Fibroblast of lung (primary cell): Measurements from ENCODE around the gene DDX54. TPM values are rescaled to one million over a fixed set of nuclear protein-coding genes. Genes with fewer than 3 reads are reported as not detected.

Experiments
- DNase-seq, 2 donors: peaks; one replicate each; pipeline versions ENCODE4 v3.0.0 to v3.0.0-alpha.2; 2010; ENCODE audit warnings: low read depth in 2 of 2
- H2AFZ ChIP-seq: 2 replicates; pipeline ENCODE4 v1.5.1; 2012; ENCODE audit warnings: low read length, control low read depth, inconsistent platforms
- H3K27ac ChIP-seq: 2 replicates; pipeline ENCODE4 v1.5.1; 2011; ENCODE audit warnings: low read length, control low read depth; ENCODE audit not compliant: insufficient read depth
- H3K27me3 ChIP-seq: 2 replicates; pipeline ENCODE4 v1.5.1; 2011; ENCODE audit warnings: mild to moderate bottlenecking, low read length; ENCODE audit not compliant: control insufficient read depth, insufficient read depth
- H3K36me3 ChIP-seq: 2 replicates; pipeline ENCODE4 v1.5.1; 2011; ENCODE audit warnings: low read length; ENCODE audit not compliant: control insufficient read depth, insufficient read depth
- H3K4me1 ChIP-seq: 2 replicates; pipeline ENCODE4 v1.5.1; 2011; ENCODE audit warnings: low read length; ENCODE audit not compliant: control insufficient read depth, insufficient read depth; ENCODE audit errors: extremely low read depth
- H3K4me2 ChIP-seq: 2 replicates; pipeline ENCODE4 v1.5.1; 2011; ENCODE audit warnings: low read length, control low read depth; ENCODE audit not compliant: insufficient read depth; ENCODE audit errors: extremely low read depth
- H3K4me3 ChIP-seq, 4 experiments: fragments of 200-600 bp in 1 of 4; sonication (generic) in 1 of 4; replicated peaks in 1 of 4; 2 replicates each; pipeline ENCODE4 v1.5.1; 2011 to 2016; ENCODE audit warnings: low read length in 4 of 4, low read depth in 3 of 4, mild to moderate bottlenecking in 3 of 4, control low read depth in 2 of 4, inconsistent platforms in 1 of 4, mixed read lengths in 1 of 4; ENCODE audit not compliant: insufficient read depth in 1 of 4; ENCODE audit errors: control extremely low read depth in 1 of 4
- H3K79me2 ChIP-seq: 2 replicates; pipeline ENCODE4 v1.5.1; 2012; ENCODE audit warnings: mild to moderate bottlenecking, low read length, inconsistent platforms; ENCODE audit not compliant: control insufficient read depth, insufficient read depth
- H3K9ac ChIP-seq: 2 replicates; pipeline ENCODE4 v1.5.1; 2011; ENCODE audit warnings: mild to moderate bottlenecking, low read length, control low read depth; ENCODE audit not compliant: insufficient read depth
- H3K9me3 ChIP-seq: 2 replicates; pipeline ENCODE4 v1.5.1; 2012; ENCODE audit warnings: low read depth, low read length; ENCODE audit not compliant: control insufficient read depth, insufficient read depth
- H4K20me1 ChIP-seq: 2 replicates; pipeline ENCODE4 v1.5.1; 2011; ENCODE audit warnings: low read length; ENCODE audit not compliant: control insufficient read depth, insufficient read depth; ENCODE audit errors: extremely low read depth
- EZH2 ChIP-seq: IDR thresholded peaks from 2 replicates; pipeline ENCODE4 v1.5.1; 2012; ENCODE audit warnings: low read length, control low read depth, mild to moderate bottlenecking; ENCODE audit errors: missing control alignments
- polyA plus RNA-seq, 2 donors: library from polyadenylated mRNA; depleted of rRNA in 1 of 2; stranded (reverse) in 1 of 2; unstranded in 1 of 2; fragments of >200 nt; gene quantifications; 2 replicates each; pipeline ENCODE4 v1.2.1, GENCODE V29; 2011 to 2012; ENCODE audit warnings: missing spikeins in 1 of 2
- total RNA-seq: library from RNA; depleted of rRNA; stranded (reverse); fragments of >200 nt; gene quantifications from 2 replicates; pipeline ENCODE4 v1.2.1, GENCODE V29; 2014
- TF ChIP-seq, protein P1 (sequence below), 2 donors: IDR thresholded peaks in 1 of 2; conservative IDR thresholded peaks in 1 of 2; 1 replicate in 1 of 2; 2 replicates in 1 of 2; pipeline ENCODE4 v1.5.1; 2011 to 2012; ENCODE audit warnings: low read length in 2 of 2, control low read depth in 1 of 2, inconsistent platforms in 1 of 2, low read depth in 1 of 2, mild to moderate bottlenecking in 1 of 2

DDX54 gene
- total and polyA plus RNA-seq, 2 donors (not counting 1 experiment from before 2014, with no cell fraction given), result 20.5 to 23.6 TPM

DNA sequence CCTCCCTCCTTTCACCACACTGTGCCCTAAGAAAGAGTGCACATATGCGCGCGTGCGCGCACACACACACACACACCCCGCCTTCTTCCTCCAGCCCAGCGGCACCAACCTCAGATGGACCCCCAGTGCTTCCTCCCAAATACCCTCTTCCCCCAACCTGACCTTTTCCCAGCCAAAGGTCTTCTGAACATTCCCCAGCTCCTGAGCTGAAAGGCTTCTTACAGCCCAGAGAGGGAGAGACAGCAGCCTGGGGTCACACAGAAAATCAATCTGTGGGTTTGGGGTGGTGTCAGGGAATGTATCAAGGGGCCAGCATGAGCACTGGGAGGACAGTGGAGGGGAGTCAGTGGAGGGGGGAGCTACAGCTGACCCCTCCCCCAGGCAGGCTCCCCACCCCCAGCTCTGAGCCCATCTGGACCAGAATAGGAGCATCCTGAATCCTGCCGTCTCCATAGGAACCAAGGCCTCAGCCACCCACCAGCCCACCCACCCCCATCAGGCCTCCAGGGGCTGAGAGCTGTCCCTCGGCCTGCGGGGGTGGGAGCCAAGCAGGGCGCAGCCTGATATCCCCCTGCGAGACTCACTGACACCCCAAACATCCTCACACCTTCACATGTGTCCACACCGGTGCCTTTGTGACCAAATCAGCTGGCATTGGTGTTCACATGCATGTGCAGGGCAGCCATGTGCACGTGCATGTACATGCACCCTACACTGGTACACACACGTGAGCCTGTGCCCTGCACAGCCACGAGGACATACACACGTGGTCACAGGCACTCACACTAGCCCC is 55.4 kb downstream of the DDX54 start:
- H3K27me3 ChIP-seq, result no peaks in the 10 kb centered on the region
- H3K27ac ChIP-seq, result no peak overlapping the region
- TF ChIP-seq, protein P1, sequence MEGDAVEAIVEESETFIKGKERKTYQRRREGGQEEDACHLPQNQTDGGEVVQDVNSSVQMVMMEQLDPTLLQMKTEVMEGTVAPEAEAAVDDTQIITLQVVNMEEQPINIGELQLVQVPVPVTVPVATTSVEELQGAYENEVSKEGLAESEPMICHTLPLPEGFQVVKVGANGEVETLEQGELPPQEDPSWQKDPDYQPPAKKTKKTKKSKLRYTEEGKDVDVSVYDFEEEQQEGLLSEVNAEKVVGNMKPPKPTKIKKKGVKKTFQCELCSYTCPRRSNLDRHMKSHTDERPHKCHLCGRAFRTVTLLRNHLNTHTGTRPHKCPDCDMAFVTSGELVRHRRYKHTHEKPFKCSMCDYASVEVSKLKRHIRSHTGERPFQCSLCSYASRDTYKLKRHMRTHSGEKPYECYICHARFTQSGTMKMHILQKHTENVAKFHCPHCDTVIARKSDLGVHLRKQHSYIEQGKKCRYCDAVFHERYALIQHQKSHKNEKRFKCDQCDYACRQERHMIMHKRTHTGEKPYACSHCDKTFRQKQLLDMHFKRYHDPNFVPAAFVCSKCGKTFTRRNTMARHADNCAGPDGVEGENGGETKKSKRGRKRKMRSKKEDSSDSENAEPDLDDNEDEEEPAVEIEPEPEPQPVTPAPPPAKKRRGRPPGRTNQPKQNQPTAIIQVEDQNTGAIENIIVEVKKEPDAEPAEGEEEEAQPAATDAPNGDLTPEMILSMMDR (conservative IDR thresholded peaks at IDR 0.05 in 1 of 2, IDR thresholded peaks at IDR 0.05 in 1 of 2; ENCODE audit: low read depth in 1 of 2, low read length in 2 of 2), result no peak
- TF ChIP-seq EZH2, result no peak

DNA sequence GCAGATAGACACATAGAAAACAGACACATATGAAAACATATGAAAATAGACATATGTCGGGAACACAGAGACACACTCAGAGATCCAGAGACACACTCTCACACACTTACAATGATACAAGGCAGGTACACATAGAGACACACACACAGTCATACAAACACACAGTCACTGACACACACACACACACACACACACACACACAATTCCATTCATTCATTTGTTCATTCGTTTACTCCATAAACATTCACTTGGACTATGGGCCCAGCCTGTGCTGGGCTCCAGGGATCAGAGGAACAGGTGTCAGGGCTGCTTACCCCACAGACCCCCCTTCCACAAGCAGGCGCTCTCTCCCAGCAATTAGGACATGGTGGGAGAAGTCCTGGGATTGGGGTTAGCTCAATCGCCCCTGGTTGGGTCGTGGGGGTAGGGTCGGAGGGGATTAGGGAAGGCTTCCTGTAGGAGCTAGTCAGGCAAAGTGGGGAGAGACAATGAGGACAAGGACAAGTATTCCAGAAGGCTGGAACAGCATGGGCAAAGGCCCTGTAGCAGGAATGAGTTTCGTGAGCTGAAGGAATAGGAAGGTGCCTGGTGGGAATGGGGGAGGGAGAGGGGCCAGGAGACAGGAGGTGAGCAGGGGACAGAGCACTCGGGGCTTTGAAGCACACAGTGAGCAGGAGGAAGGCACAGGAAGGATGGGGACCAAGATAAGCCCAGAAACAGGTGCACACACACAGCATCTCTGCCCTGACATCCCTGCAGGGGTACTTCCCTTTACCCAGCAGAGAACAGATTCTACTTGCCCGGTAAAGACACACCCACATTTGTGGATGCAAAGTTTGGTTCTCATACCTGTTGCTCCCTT is 56.2 kb downstream of the DDX54 start:
- no peak overlapping the region for H3K4me2 ChIP-seq
- no peaks in the 10 kb centered on the region for H4K20me1 ChIP-seq
- no peak overlapping the region for H2AFZ ChIP-seq
- H3K9ac ChIP-seq, result no peak overlapping the region
- H3K27ac ChIP-seq, result no peak overlapping the region
- H3K27me3 ChIP-seq, result no peaks in the 10 kb centered on the region
- no peaks in the 10 kb centered on the region for H3K4me1 ChIP-seq
- H3K9me3 ChIP-seq, result no peaks in the 10 kb centered on the region
- H3K79me2 ChIP-seq, result no peaks in the 10 kb centered on the region
- DNase-seq, result no peak
- no peaks in the 10 kb centered on the region for H3K36me3 ChIP-seq
- TF ChIP-seq EZH2, result no peak
- TF ChIP-seq, protein P1 (conservative IDR thresholded peaks at IDR 0.05 in 1 of 2, IDR thresholded peaks at IDR 0.05 in 1 of 2; ENCODE audit: low read depth in 1 of 2, low read length in 2 of 2), result no peak
- no peak overlapping the region for H3K4me3 ChIP-seq

More for the DNA sequence above, 55.4 kb downstream of the DDX54 start:
- Histone ChIP-seq H2AFZ (no peak overlapping the region), H4K20me1 (no peaks in the 10 kb centered on the region), H3K4me1 (no peaks in the 10 kb centered on the region), H3K9ac (no peak overlapping the region), H3K4me3 (no peak overlapping the region), H3K4me2 (no peak overlapping the region), H3K9me3 (no peaks in the 10 kb centered on the region), H3K79me2 (no peaks in the 10 kb centered on the region), H3K36me3 (no peaks in the 10 kb centered on the region)
- no peak for DNase-seq

DNA sequence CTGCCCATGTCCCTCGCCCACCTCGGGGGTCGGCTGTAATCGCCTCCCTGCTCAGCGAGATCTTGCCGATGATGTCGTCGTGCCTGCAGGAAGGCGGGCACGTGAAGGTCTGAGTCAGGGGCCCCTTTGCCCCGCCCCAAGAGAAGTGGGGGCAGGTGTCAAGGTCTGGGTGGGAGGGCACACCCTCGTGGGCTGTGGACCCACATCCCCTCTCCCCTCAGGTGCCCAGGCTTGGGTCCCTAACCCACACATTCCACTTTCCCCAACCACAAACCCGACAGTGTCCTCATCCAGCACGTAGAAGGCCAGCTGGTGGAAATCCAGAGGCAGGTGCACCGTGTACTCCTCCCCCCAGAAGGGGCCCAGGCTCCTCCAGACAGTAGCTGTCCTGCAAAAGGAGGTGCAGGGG is 57.5 kb downstream of the DDX54 start:
- H3K27me3 ChIP-seq, result no peaks in the 10 kb centered on the region
- no peaks in the 10 kb centered on the region for H3K4me1 ChIP-seq
- no peaks in the 10 kb centered on the region for H3K9me3 ChIP-seq
- H3K4me2 ChIP-seq, result no peak overlapping the region
- H4K20me1 ChIP-seq, result no peaks in the 10 kb centered on the region
- no peaks in the 10 kb centered on the region for H3K36me3 ChIP-seq
- TF ChIP-seq EZH2, result no peak
- TF ChIP-seq, protein P1 (conservative IDR thresholded peaks at IDR 0.05 in 1 of 2, IDR thresholded peaks at IDR 0.05 in 1 of 2; ENCODE audit: low read depth in 1 of 2, low read length in 2 of 2), result no peak
- DNase-seq, result no peak
- no peak overlapping the region for H3K4me3 ChIP-seq
- H3K9ac ChIP-seq, result no peak overlapping the region
- H2AFZ ChIP-seq, result no peak overlapping the region
- no peak overlapping the region for H3K27ac ChIP-seq
- no peaks in the 10 kb centered on the region for H3K79me2 ChIP-seq
